ENCODE results near the gene MAPK10.

GRCh38 chr4:86178211-86178610, 181.6 kb downstream of the MAPK10 start:
- no peak for TF ChIP-seq POLR2AphosphoS5 (IDR thresholded peaks at IDR 0.05)
- TF ChIP-seq CTCF (IDR thresholded peaks at IDR 0.05) = no peak
